NCI-H1417 (cell line): ENCODE results near the gene KCNH5.

Experiments used
- DNase-seq, 3 experiments: peaks; one replicate each; lab custom pipeline; 2025; lab: John Stamatoyannopoulos, UW

Gene KCNH5

DNA sequence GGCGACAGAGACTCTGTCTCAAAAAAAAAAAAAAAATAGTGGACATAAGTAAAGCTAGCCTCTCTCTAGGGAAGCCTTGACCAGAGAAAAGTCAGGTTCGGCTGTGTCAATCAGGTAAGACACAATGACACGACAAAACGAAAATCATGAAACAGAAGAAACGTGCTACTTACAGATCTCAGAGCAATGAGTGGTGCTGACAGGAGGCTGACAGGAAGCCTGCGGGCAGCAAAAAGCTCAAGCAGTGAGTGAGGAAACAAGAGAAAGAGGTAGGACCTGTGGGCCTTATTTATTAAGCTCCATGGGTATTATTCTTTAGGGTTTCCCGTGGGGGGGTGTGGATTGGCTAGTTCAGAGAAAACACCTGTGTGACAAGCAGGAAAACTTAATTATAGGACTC lies 363.1 kb downstream of the KCNH5 start:
- peak in 2 of 3 experiments; percentile 27 to 48 for DNase-seq

GRCh38 chr14:62674563-62675237 lies 370.6 kb downstream of the KCNH5 start:
- DNase-seq, result peak in 1 of 3 experiments; percentile 27

GRCh38 chr14:62673014-62673755 lies 372.1 kb downstream of the KCNH5 start:
- DNase-seq, result no peak

- no peak for DNase-seq
These were observed 374.7 kb downstream of the KCNH5 start for GRCh38 chr14:62670526-62670925.

- peak in 2 of 3 experiments; percentile 15 to 71 for DNase-seq
These were observed 377.8 kb downstream of the KCNH5 start for GRCh38 chr14:62667421-62667914.

DNA sequence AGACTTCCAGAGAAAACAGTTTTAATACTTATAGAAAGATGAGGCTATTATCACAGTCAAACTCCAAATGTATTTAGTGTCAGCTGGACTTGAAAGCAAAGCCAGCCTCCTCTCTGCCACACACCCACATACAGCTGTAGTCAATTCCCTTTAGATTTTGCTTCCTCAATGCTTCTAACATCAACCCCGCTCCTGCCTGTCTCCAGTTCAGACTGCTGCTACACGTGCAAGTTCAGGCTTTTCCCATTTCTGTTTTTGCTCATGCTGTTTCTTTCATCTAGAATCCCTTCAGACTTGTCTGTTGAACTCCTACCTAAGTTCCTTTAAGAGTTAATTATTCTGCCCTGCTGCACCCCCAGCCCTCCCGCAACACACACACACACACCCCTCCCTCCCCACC lies 380.0 kb downstream of the KCNH5 start:
- DNase-seq, result peak in 1 of 3 experiments; percentile 15

DNA sequence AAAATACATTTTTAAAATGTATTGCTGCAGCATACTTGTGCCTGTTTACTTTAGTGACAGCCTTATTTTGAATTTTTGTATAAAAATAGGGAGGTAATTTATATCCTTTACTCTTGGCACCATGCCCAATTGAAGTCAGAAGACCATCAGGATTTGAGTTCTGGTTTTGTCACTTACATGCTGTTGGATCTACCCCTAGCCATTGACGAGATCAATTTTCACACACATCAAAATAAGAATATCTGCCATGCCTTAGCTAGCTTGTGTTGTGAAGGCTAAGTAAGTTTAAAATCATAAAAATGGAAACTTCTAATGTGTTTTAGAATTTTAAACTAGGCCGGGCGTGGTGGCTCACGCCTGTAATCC lies 381.8 kb downstream of the KCNH5 start:
- DNase-seq, result peak in 1 of 3 experiments; percentile 49

DNA sequence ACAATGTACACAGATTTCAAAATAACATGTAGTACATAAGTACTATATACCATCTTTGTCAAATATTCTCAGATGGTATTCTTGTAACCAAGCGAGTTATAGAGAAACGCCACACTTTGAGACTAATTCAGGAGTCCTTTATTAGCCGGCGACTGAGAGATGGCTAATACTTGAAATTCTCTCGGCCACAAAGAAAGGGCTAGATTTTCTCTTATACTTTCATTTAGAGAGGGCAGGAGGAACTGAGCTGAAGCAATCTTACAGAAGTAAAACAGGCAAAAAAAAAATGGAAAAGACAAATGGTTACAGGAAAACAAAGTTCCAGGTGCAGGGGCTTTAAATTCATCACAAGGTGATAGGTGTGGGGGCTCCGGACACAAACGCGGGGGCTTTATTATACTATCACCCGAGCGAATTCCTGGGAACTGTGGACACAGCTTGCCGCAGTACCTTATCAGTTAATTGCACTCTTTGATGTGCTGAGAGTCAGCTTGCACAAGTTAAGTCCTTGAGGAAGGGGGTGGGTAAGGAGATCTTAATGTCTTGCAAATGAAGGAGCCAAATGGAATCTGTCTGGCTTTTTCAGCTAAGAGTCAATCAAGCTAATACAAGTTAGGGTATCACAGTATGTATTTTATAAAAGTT lies 382.3 kb downstream of the KCNH5 start:
- peak in 1 of 3 experiments; percentile 49 for DNase-seq

- DNase-seq, result no peak
These were observed 383.4 kb downstream of the KCNH5 start for GRCh38 chr14:62661818-62662217.

- DNase-seq, result no peak
These were observed 386.6 kb downstream of the KCNH5 start for GRCh38 chr14:62658631-62659030.

GRCh38 chr14:62657376-62657775 lies 387.9 kb downstream of the KCNH5 start:
- no peak for DNase-seq

DNA sequence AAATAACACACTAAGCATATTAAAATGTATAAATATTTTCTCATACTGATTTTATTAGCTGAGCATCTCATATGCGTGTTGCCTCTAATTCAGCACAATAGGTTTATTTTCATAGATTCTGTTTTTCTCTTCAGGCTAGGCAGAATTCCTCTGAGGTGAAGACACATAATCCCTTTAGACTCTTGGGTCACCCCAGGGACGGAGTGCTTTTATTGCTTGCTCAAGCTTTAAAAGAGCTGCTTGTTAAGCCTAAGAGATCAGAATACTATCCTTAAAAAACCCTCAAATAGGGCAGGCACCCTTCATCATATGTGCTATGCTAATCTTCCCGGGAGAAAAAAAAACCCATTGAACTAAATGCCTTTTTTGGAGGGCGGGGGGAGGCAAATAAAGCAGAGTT lies 390.1 kb downstream of the KCNH5 start:
- DNase-seq, result peak; percentile 12 to 66 (median 59)

GRCh38 chr14:62654641-62655040 lies 390.6 kb downstream of the KCNH5 start:
- DNase-seq, result peak in 1 of 3 experiments; percentile 26
